Lower leg skin (tissue), 4 donors: ENCODE results near the gene TSG101. TPM values are rescaled to one million over a fixed set of nuclear protein-coding genes. Genes with fewer than 3 reads are reported as not detected.

ENCODE experiments used
- DNase-seq, 2 donors: peaks; one replicate each; pipeline ENCODE4 v3.0.0-alpha.2; 2019; ENCODE audit warnings: low spot score in 2 of 2
- H3K4me3 ChIP-seq: fragments of 200-600 bp; sonication (generic); 2 replicates; pipeline ENCODE4 v1.5.1; 2017; ENCODE audit warnings: mild to moderate bottlenecking, low read depth; ENCODE audit not compliant: poor library complexity, severe bottlenecking
- CTCF ChIP-seq, 3 donors: fragments of 450-650 bp; IDR thresholded peaks; one replicate each; pipeline ENCODE4 v1.5.1; 2016; ENCODE audit warnings: antibody characterized with exemption in 3 of 3, mild to moderate bottlenecking in 3 of 3, moderate library complexity in 2 of 3
- POLR2A ChIP-seq, 2 donors: fragments of 450-650 bp; IDR thresholded peaks; one replicate each; pipeline ENCODE4 v1.6.1; 2016 to 2017; ENCODE audit warnings: antibody characterized with exemption in 2 of 2, mild to moderate bottlenecking in 1 of 2, moderate library complexity in 1 of 2
- WGBS, 2 donors: methylation state at CpG; one replicate each; pipeline ENCODE4 v1.1.5; 2018; 5-methylcytosine and 5-hydroxymethylcytosine counted together
- intact Hi-C: fragments of 100-400 bp; cut with DNase I; formaldehyde crosslinking; loops from one replicate; pipeline ENCODE4 v1.15.0; 2023; ENCODE audit warnings: low total_unique reads
- total RNA-seq, 4 donors: library from RNA; depleted of rRNA; stranded (reverse); fragments of >200 nt; gene quantifications; one replicate each; pipeline ENCODE4 v1.1.0, GENCODE V29; 2016

The TSG101 gene
- total RNA-seq, 4 donors from 2014 or later, result 76.9 to 103 (median 85.8) TPM

DNA sequence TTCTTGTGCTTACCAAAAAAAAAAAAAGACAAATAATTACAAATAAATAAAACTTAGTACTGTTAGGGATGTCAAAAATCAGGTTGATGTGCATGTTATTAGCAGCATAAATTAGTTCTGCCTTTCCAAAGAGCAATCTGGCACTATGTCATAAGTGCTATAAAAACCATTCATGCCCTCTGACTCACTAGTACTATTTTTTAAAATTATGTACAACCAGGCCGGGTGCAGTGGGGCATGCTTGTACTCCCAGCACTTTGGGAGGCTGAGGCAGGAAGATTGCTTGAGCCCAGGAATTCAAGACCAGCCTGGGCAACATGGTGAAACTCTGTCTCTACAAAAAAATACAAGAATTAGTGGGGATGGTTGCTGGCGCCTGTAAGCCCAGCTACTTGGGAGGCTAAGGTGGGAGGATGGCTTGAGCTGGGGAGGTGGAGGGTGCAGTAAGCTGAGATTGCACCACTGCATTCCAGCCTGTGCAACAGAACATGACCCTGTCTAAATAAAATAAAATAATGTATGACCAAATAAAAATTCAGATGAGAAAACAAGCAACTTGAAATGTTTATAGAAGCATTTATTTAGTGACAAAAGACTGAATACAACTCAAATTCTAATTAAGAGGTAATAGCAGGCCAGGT is 36.5 kb upstream of the TSG101 start:
- TF ChIP-seq POLR2A (IDR thresholded peaks at IDR 0.05), result no peak
- TF ChIP-seq CTCF (IDR thresholded peaks at IDR 0.05), result no peak
- 75 to 79% methylated on average over 2 of the region's 2 CpGs for WGBS, 2 donors
- intact Hi-C loops, result no loop called here
- H3K4me3 ChIP-seq, result no peak overlapping the region
- DNase-seq, result no peak

GRCh38 chr11:18548001-18548400 is 21.3 kb upstream of the TSG101 start:
- no peak for DNase-seq
- intact Hi-C loops, result loop anchor here (10.0 kb wide), 1 partner anchor 187 kb away; no protein-coding TSS in a partner anchor
- WGBS, 2 donors, result 73 to 74% methylated on average over 2 of the region's 2 CpGs
- no peak for TF ChIP-seq CTCF (IDR thresholded peaks at IDR 0.05)
- TF ChIP-seq POLR2A (IDR thresholded peaks at IDR 0.05), result no peak
- H3K4me3 ChIP-seq, result no peak overlapping the region

DNA sequence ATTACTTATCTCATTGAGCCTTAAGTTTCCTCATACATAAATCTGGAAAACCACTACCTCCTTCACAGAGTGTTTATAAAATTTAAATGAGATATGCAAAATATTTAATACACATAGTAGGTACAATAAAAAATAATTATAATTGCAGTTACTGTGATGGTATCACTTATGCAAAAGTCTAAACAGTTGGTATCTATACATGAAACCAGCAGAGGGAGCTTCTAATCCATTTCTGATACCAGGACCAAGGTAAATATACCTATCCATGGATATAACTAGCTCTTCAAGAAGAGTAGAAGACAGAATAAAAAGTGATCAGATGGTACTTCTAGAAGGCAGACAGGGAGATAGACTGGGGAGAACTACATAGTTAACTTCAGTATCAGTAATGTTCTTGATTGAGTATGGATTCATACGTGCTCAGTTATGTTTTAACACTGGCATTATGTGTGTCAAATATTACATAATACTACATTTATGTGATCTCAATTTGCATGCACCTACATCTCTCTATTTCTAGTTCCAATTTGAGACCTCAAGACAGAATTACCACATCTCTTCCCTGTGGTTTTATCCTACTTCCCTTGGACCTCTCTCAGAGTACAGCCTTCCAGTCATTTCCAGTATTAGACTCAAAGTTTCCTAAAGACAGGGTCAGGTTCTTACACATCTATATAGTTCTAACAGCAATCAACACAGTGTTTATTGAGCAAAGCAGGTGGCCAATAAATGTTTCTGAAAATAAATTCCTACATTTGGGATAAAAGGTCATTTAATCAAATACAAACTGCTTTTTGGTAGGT is 13.7 kb upstream of the TSG101 start:
- WGBS, 2 donors, result 68 to 72% methylated on average over 1 of the region's 1 CpG
- no peak for DNase-seq
- TF ChIP-seq POLR2A (IDR thresholded peaks at IDR 0.05) (no peak), CTCF (IDR thresholded peaks at IDR 0.05) (no peak)
- intact Hi-C loops, result loop anchor here (10.0 kb wide), 1 partner anchor 194 kb away; no protein-coding TSS in a partner anchor
- no peak overlapping the region for H3K4me3 ChIP-seq

- intact Hi-C loops, result no loop called here
- WGBS, 2 donors, result 49 to 61% methylated on average over 1 of the region's 1 CpG
These were observed 9.5 kb upstream of the TSG101 start for GRCh38 chr11:18536209-18536608.

GRCh38 chr11:18534245-18534644 is 7.5 kb upstream of the TSG101 start:
- intact Hi-C loops, result no loop called here
- no peak overlapping the region for H3K4me3 ChIP-seq
- 88 to 96% methylated on average over 1 of the region's 1 CpG for WGBS, 2 donors
- no peak for TF ChIP-seq POLR2A (IDR thresholded peaks at IDR 0.05)
- DNase-seq, result no peak

More at GRCh38 chr11:18536209-18536608, 9.5 kb upstream of the TSG101 start:
- no peak for DNase-seq
- H3K4me3 ChIP-seq, result no peak overlapping the region
- no peak for TF ChIP-seq CTCF (IDR thresholded peaks at IDR 0.05)
- no peak for TF ChIP-seq POLR2A (IDR thresholded peaks at IDR 0.05)

DNA sequence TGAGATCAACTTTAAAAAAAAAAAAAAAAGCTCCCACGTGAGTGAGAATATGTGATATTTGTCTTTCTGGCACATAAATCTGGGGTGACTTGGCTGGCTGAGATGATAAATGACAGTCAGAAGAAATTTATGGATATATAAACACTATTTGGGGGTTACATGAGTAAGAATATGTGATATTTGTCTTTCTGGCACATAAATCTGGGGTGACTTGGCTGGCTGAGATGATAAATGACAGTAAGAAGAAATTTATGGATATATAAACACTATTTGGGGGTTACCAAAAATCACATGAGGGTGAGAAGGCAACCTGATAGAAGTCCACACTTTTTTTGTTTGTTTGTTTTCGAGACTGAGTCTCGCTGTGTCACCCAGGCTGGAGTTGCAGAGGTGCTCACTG is 6.6 kb upstream of the TSG101 start:
- intact Hi-C loops, result no loop called here
- TF ChIP-seq CTCF (IDR thresholded peaks at IDR 0.05), result no peak
- TF ChIP-seq POLR2A (IDR thresholded peaks at IDR 0.05), result no peak
- WGBS, 2 donors, result 92 to 94% methylated on average over 3 of the region's 3 CpGs
- DNase-seq, result no peak
- H3K4me3 ChIP-seq, result no peak overlapping the region
